Muscle layer of colon (tissue), 2 donors: Measurements from ENCODE around the gene TMTC2.

Experiments
- H3K27ac ChIP-seq: one replicate; pipeline ENCODE4 v1.7.0; 2013; ENCODE audit warnings: low read depth, mild to moderate bottlenecking, low read length, moderate library complexity
- H3K27me3 ChIP-seq, 2 donors: one replicate each; pipeline ENCODE4 v1.7.0; 2013; ENCODE audit warnings: low read length in 2 of 2, mild to moderate bottlenecking in 2 of 2; ENCODE audit not compliant: insufficient read depth in 2 of 2, control insufficient read depth in 1 of 2
- H3K36me3 ChIP-seq: one replicate; pipeline ENCODE4 v1.7.0; 2013; ENCODE audit warnings: mild to moderate bottlenecking, low read length; ENCODE audit not compliant: insufficient read depth
- H3K4me1 ChIP-seq: one replicate; pipeline ENCODE4 v1.7.0; 2013; ENCODE audit warnings: mild to moderate bottlenecking, low read length; ENCODE audit not compliant: insufficient read depth
- H3K4me3 ChIP-seq, 2 donors: one replicate each; pipeline ENCODE4 v1.7.0; 2013; ENCODE audit warnings: low read length in 2 of 2, low read depth in 1 of 2, mild to moderate bottlenecking in 1 of 2, moderate library complexity in 1 of 2
- H3K9ac ChIP-seq: one replicate; pipeline ENCODE4 v1.7.0; 2013; ENCODE audit warnings: low read length
- H3K9me3 ChIP-seq: one replicate; pipeline ENCODE4 v1.7.0; 2013; ENCODE audit warnings: mild to moderate bottlenecking, low read length
- donor health status: abdominal sarcoma.
- donor health status: Adenocarcinoma of cecum.

Gene TMTC2

DNA sequence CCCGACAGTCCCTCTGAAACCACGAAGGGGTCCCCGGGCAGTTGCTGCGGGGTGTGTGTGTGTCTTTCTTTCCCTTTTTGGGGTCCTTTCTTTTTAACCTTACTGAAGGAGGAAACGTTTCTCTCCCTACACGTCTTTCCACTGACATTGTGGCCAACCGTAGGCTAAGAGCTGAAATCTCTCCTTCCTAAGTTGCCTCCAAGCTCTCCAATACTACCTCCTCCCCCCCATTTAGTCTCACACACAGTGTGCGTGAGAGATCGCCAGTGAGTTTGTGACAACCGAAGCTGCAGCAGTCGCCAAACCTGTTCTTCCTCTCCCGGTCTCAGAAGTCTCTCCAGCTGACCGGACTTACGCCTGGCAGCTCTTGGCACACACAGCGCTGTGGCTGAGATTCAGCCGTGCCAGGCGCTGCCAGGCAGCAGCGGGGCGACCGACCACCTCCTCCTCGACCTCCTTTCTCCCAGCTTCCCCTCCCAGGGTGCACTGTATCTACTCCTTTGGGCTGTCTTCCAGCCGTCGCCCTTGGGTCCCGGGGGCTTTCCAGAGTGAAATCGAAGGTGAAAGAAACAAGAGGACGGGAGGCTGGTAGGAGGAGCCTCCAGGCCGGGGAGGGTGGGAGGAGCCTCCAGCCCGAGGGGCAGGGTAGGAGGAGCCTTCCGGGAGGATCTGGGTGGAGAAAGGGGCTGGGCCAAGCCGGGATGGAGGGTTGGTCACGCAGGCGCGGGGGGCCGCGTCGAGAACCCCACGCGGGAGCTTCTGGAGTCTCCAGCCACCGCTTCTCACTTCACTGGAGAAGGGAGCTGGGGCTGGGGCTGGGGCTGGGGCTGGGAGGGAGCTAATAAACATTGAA, at the start of gene TMTC2:
Gene TMTC2, plus strand, starts transcription at position 739 of the 853 bp plus-strand sequence.
- H3K9ac ChIP-seq = peak within 1 kb of the TSS; percentile 64
- H3K9me3 ChIP-seq = no peaks in the 10 kb centered on the region
- peaks cover 4% of the 10 kb centered on the region for H3K36me3 ChIP-seq
- H3K27me3 ChIP-seq = no peaks in the 10 kb centered on the region
- H3K4me1 ChIP-seq = peaks cover 26% of the 10 kb centered on the region
- peak within 1 kb of the TSS; percentile 99 for H3K27ac ChIP-seq
- peak within 1 kb of the TSS; percentile 87 to 98 for H3K4me3 ChIP-seq

DNA sequence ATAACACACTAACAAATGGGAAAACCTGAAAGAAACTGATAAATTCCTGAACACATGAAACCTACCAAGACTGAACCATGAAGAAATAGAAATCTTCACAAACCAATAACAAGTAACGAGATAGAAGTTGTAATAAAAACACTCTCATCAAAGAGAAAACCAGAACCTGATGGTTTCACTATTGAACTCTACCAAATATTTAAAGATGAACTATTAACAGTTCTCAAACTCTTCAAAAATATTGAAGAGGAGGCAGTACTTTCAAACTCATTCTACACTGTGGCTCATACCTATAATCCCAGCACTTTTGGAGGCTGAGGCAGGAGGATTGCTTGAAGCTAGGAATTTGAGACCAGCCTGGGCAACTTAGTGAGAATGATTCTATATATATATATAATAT, 48.4 kb upstream of the TMTC2 start:
- Histone ChIP-seq H3K36me3 (no peaks in the 10 kb centered on the region), H3K9me3 (no peaks in the 10 kb centered on the region), H3K27me3 (no peaks in the 10 kb centered on the region), H3K9ac (no peak overlapping the region), H3K27ac (no peak overlapping the region), H3K4me1 (no peaks in the 10 kb centered on the region), H3K4me3 (no peak overlapping the region)

DNA sequence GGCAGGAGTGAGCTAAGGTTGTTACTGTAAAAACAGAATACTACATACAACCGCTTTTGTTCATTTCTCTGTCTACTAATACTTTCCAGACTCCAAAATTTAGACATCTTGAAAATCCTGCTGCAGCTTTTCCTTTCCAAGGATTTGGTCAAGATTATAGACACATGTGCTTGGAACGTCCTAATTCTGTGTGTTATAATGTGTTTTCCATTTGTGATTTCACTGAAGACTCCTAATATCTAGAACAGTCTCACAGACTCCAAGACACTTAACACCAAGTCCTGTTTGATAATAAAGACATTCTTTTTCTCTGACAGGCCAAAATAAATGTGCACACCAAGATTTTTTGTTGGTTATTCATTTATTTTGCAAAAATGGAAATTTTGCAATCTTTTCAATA, 41.8 kb upstream of the TMTC2 start:
- Histone ChIP-seq H3K4me3 (no peak overlapping the region), H3K4me1 (no peaks in the 10 kb centered on the region), H3K27me3 (no peaks in the 10 kb centered on the region), H3K9ac (no peak overlapping the region), H3K9me3 (no peaks in the 10 kb centered on the region), H3K36me3 (no peaks in the 10 kb centered on the region), H3K27ac (no peak overlapping the region)

DNA sequence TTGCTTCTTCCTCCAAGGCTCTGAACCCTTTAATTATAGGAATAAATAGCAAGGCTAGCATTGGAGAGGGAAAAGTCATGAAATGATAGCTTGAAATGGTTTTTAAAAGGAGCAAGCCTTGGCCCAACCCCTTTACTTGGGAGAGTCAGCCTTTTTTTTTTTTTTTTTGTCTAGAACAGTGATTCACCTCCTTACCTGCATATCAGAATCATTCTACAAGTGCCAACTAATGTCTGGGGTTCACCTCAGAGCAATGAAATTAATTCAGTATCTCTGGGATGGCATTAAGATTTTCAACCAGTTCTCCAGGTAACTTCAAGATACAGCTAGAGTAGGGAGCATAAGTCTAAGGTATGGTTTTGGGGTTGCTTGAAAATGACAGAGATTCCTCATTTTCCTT, 41.3 kb upstream of the TMTC2 start:
- no peaks in the 10 kb centered on the region for H3K27me3 ChIP-seq
- H3K9me3 ChIP-seq = no peaks in the 10 kb centered on the region
- no peak overlapping the region for H3K27ac ChIP-seq
- H3K36me3 ChIP-seq = no peaks in the 10 kb centered on the region
- H3K4me1 ChIP-seq = no peaks in the 10 kb centered on the region
- H3K9ac ChIP-seq = no peak overlapping the region
- no peak overlapping the region for H3K4me3 ChIP-seq

DNA sequence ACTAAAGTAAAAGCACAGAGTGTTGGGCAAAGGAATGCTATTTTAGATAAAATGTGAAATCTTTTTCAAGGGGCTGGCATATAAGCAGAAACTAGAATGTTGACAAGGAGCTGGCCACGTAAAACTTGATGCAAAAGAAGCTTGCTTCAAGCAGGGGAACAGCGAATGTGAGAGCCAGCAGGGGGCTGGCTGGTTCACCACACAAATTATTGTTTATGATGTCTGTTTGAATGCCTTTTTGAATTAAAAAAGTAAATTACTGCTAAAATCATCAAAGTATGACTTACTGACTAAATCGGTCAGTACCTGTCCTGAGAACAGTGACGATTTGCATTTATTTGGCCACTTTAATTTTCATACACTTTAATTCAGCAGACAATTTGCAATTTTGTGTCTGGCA, 38.9 kb upstream of the TMTC2 start:
- no peaks in the 10 kb centered on the region for H3K36me3 ChIP-seq
- no peak overlapping the region for H3K9ac ChIP-seq
- H3K27me3 ChIP-seq = no peaks in the 10 kb centered on the region
- H3K4me3 ChIP-seq = no peak overlapping the region
- H3K27ac ChIP-seq = no peak overlapping the region
- H3K4me1 ChIP-seq = no peaks in the 10 kb centered on the region
- H3K9me3 ChIP-seq = no peaks in the 10 kb centered on the region

DNA sequence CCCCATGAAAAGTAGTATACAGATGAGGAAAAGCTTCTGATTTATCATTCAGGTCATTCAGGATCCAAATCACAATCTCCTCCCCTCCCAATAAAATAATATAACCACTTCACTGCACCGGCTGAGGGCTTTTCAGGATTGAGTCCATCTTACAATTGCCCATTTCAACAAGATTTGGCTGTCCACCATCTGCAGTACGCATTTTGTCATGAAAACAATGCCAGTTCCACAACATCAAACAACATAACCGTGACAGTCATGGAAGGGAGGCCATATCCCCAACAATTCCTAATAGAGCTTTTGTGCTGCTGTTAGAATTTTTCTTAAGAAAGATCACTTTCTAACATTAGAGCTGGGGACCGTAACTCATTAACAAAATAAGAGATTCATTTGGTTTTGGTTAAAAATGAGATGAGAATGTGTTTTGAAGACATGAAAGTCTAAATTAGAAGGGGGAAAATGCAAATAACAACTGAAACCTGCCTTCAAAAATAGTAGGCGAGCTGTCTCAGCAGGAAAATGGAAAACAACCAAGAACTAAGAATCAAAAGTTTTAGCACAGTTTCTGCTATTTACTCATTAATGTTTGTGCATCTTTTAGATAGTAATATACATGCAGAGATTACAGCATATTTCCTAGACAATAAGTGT, 38.3 kb upstream of the TMTC2 start:
- no peaks in the 10 kb centered on the region for H3K4me1 ChIP-seq
- no peak overlapping the region for H3K9ac ChIP-seq
- no peaks in the 10 kb centered on the region for H3K9me3 ChIP-seq
- no peaks in the 10 kb centered on the region for H3K36me3 ChIP-seq
- no peak overlapping the region for H3K27ac ChIP-seq
- H3K27me3 ChIP-seq = no peaks in the 10 kb centered on the region
- H3K4me3 ChIP-seq = no peak overlapping the region

DNA sequence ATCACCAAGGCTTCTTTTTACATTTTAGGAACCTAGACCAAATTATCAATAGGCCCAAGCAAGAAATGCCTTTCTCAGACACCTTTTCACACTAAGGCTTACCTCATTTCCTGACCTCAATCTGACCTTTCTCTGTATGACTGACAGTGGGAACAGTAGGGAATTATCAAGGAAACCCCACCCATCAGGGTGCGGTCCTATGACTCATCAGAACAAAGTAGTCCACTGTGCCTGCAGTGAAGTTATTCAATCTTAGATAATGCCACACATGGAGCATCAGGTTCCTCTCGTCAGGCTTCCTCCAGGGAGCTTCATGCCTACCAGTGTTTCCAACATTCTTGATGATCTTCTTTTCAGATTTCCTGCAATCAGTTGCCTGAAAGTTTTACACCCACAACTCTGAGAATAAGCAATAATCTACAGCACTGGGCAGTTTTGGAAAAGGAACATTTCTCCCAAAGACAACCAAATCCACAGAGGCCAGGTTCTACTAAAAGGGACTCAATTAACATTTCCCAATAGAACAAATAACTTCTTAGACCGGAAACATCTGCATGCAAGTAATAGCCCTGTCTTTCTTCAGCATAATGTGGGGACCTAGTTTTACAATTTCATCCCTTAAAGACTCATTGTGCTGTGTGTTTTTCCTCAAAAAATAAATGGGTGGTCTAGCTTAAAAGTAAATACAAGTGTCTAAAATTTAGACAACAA, 35.9 kb upstream of the TMTC2 start:
- no peaks in the 10 kb centered on the region for H3K4me1 ChIP-seq
- H3K4me3 ChIP-seq = no peak overlapping the region
- H3K36me3 ChIP-seq = no peaks in the 10 kb centered on the region
- no peaks in the 10 kb centered on the region for H3K27me3 ChIP-seq
- H3K27ac ChIP-seq = no peak overlapping the region
- no peak overlapping the region for H3K9ac ChIP-seq
- H3K9me3 ChIP-seq = no peaks in the 10 kb centered on the region

DNA sequence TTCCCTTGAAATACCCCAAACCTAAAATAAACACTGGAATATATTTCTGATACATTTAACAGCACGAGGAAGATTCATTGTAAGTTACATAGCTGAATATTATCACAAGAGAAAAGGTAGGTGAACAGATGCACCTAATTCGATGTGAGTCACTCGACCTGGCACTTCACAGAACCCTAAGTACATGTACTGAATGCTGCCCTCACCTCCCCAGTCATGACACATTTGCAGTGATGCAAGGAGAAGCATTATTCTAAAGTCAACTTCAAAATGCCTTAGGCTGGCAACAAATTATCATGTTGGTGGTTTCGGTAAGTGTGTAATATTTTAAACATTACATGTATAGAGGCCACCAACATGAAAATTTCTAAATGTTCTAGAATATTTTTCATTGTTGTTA, 35.2 kb upstream of the TMTC2 start:
- H3K27me3 ChIP-seq = no peaks in the 10 kb centered on the region
- H3K36me3 ChIP-seq = no peaks in the 10 kb centered on the region
- no peak overlapping the region for H3K27ac ChIP-seq
- H3K4me1 ChIP-seq = no peaks in the 10 kb centered on the region
- no peaks in the 10 kb centered on the region for H3K9me3 ChIP-seq
- H3K9ac ChIP-seq = no peak overlapping the region
- H3K4me3 ChIP-seq = no peak overlapping the region

DNA sequence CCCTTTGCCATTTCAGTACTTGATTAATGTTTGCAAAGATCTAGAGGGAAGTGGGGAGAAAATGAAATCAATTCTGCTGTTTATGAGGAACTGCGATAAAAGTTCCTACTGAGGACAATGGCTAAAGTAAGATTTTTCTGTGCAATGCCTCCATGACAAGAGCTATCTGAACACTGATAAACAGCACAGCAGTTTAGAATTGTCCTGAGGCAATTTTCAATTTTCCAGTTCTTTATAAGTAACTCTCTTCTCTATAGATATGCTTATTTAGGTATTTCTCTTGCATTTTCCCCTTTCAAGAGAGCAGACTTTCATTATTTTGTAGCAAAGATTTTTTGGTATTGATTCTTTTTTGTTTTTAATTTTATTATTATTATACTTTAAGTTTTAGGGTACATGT, 34.6 kb upstream of the TMTC2 start:
- Histone ChIP-seq H3K9me3 (no peaks in the 10 kb centered on the region), H3K27ac (no peak overlapping the region), H3K9ac (no peak overlapping the region)

DNA sequence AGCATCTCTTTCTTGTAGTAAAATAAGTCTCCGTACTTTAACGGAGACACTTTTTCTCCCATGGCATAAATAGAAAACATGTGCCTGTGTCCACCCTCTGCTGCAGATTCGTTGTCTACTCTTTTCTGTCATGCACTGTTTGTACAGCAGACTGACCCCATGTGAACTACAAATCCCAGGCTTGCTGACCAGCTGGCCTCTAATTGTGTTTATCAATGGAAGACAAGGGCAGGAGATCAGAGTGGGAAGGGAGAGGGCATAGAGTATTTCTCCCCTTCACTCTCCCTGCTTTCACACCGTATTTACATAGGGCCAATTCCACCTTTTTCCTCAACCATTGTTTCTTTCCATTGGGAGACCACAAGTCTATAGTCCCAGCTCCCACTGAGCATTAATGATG, 31.0 kb upstream of the TMTC2 start:
- no peaks in the 10 kb centered on the region for H3K9me3 ChIP-seq
- H3K9ac ChIP-seq = no peak overlapping the region
- no peak overlapping the region for H3K4me3 ChIP-seq
- no peaks in the 10 kb centered on the region for H3K27me3 ChIP-seq
- H3K36me3 ChIP-seq = no peaks in the 10 kb centered on the region
- no peak overlapping the region for H3K27ac ChIP-seq
- H3K4me1 ChIP-seq = no peaks in the 10 kb centered on the region

More for the DNA sequence above, 34.6 kb upstream of the TMTC2 start:
- H3K4me1 ChIP-seq = no peaks in the 10 kb centered on the region
- H3K27me3 ChIP-seq = no peaks in the 10 kb centered on the region
- H3K36me3 ChIP-seq = no peaks in the 10 kb centered on the region
- H3K4me3 ChIP-seq = no peak overlapping the region

DNA sequence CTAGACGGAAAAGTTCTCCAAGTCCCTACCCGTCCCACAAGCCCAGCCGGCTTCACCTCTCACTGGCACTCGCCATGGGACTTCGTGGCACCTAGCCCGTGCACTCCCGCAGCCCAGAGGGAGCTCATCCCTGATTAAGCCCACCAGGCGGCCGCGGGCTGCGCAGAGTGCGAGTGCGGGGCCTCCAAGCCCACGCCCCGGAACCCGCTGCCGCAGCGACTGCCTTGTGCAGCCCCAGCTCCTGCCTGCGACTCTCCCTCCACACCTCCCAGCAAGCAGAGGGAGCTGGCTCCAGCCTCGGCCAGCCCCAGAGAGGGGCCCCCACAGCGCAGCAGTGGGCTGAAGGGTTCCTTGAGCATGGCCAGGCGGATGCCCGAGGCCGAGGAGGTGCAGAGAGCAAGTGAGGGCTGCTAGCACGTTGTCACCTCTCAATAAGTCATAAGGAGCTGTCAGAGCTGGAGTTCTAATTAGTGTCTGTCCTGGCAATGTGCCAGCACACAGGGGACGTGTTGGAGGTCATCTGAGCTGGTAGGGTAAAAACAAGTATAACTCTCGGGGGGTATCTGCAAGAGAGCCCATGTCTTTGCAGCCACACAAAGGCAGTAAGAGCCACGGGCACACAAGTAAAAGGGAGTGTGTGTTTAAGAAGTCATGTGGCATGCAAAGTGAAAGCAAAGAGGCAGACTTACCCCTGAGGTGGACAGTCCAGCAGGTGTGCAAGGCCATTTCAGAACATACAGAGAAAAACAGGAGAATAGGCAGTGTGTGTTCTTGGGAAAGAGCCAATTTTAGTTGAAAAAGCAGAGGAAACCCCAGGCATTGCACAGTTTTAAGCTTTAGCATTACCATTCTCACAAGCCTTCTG, 27.1 kb upstream of the TMTC2 start:
- Histone ChIP-seq H3K9me3 (no peaks in the 10 kb centered on the region), H3K4me3 (no peak overlapping the region), H3K4me1 (no peaks in the 10 kb centered on the region), H3K36me3 (no peaks in the 10 kb centered on the region), H3K9ac (no peak overlapping the region), H3K27me3 (no peaks in the 10 kb centered on the region), H3K27ac (no peak overlapping the region)
